ENCODE data around the gene PHKB.

The PHKB gene

GRCh38 chr16:47697826-47698225 is 236.7 kb downstream of the PHKB start:
- DNase-seq = no peak

GRCh38 chr16:47699106-47699505 is 238.0 kb downstream of the PHKB start:
- no peak for DNase-seq

- no peak for DNase-seq
Observed at GRCh38 chr16:47700857-47701587, 239.9 kb downstream of the PHKB start.

- no peak for DNase-seq
Observed at GRCh38 chr16:47705266-47705665, 244.1 kb downstream of the PHKB start.

GRCh38 chr16:47711809-47712208 is 250.7 kb downstream of the PHKB start:
- no peak for DNase-seq

GRCh38 chr16:47712276-47713224 is 251.4 kb downstream of the PHKB start:
- no peak for DNase-seq

GRCh38 chr16:47713225-47713595 is 252.1 kb downstream of the PHKB start:
- peak; percentile 53 for DNase-seq

GRCh38 chr16:47715442-47716083 is 254.4 kb downstream of the PHKB start:
- no peak for DNase-seq

GRCh38 chr16:47716571-47716970 is 255.4 kb downstream of the PHKB start:
- no peak for DNase-seq

GRCh38 chr16:47719713-47720112 is 258.6 kb downstream of the PHKB start:
- DNase-seq = no peak

GRCh38 chr16:47721006-47721637 is 260.0 kb downstream of the PHKB start:
- no peak for DNase-seq

GRCh38 chr16:47722046-47722445 is 260.9 kb downstream of the PHKB start:
- no peak for DNase-seq

GRCh38 chr16:47724115-47724785 is 263.1 kb downstream of the PHKB start:
- no peak for DNase-seq

GRCh38 chr16:47725188-47725695 is 264.1 kb downstream of the PHKB start:
- DNase-seq = no peak

GRCh38 chr16:47726031-47726675 is 265.0 kb downstream of the PHKB start:
- no peak for DNase-seq

GRCh38 chr16:47727131-47727530 is 266.0 kb downstream of the PHKB start:
- DNase-seq = no peak

GRCh38 chr16:47728205-47728604 is 267.1 kb downstream of the PHKB start:
- DNase-seq = no peak

- DNase-seq = no peak
Observed at GRCh38 chr16:47729701-47730100, 268.6 kb downstream of the PHKB start.

- DNase-seq = no peak
Observed at GRCh38 chr16:47731252-47731651, 270.1 kb downstream of the PHKB start.

GRCh38 chr16:47732122-47732521 is 271.0 kb downstream of the PHKB start:
- no peak for DNase-seq

- no peak for DNase-seq
Observed at GRCh38 chr16:47732523-47733111, 271.5 kb downstream of the PHKB start.
